Measurements from ENCODE around the gene SECISBP2. TPM values are rescaled to one million over a fixed set of nuclear protein-coding genes. Genes with fewer than 3 reads are reported as not detected.

SECISBP2 gene
- total and polyA plus RNA-seq, 11 donors = 13.0 to 27.5 (median 15.5) TPM

- H3K9me3 ChIP-seq = no peaks in the 10 kb centered on the region
- TF ChIP-seq, protein P1, sequence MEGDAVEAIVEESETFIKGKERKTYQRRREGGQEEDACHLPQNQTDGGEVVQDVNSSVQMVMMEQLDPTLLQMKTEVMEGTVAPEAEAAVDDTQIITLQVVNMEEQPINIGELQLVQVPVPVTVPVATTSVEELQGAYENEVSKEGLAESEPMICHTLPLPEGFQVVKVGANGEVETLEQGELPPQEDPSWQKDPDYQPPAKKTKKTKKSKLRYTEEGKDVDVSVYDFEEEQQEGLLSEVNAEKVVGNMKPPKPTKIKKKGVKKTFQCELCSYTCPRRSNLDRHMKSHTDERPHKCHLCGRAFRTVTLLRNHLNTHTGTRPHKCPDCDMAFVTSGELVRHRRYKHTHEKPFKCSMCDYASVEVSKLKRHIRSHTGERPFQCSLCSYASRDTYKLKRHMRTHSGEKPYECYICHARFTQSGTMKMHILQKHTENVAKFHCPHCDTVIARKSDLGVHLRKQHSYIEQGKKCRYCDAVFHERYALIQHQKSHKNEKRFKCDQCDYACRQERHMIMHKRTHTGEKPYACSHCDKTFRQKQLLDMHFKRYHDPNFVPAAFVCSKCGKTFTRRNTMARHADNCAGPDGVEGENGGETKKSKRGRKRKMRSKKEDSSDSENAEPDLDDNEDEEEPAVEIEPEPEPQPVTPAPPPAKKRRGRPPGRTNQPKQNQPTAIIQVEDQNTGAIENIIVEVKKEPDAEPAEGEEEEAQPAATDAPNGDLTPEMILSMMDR (IDR thresholded peaks at IDR 0.05) = no peak
- no peak for TF ChIP-seq POLR2A (IDR thresholded peaks at IDR 0.05)
- DNase-seq (no peak), ATAC-seq (no peak)
- H3K4me1 ChIP-seq = peaks cover 0 to 11% (median 0%) of the 10 kb centered on the region in 12 donors
- peaks cover 0 to 87% (median 2%) of the 10 kb centered on the region in 9 donors for H3K36me3 ChIP-seq
- H3K4me3 ChIP-seq = no peak overlapping the region
- no peak overlapping the region for H3K27ac ChIP-seq
- intact Hi-C loops (cut with DNase I) = loop anchor here in 4 of 10 donors (10.0 kb wide), 3 partner anchors 64 to 174 kb away; no protein-coding TSS in a partner anchor
- WGBS, 4 donors = 96 to 100% (median 97%) methylated on average over 3 to 4 of the region's 4 CpGs
- no peaks in the 10 kb centered on the region for H3K27me3 ChIP-seq
Observed at GRCh38 chr9:89381308-89381609, 63.0 kb downstream of the SECISBP2 start.

GRCh38 chr9:89382026-89382986 is 64.0 kb downstream of the SECISBP2 start:
- no peak for ATAC-seq
- intact Hi-C loops (cut with DNase I) = loop anchor here in 4 of 10 donors (10.0 kb wide), 3 partner anchors 62 to 172 kb away; no protein-coding TSS in a partner anchor
- WGBS, 4 donors = 81 to 89% (median 88%) methylated on average over 25 to 27 of the region's 27 CpGs
- peaks cover 0 to 15% (median 0%) of the 10 kb centered on the region in 12 donors for H3K4me1 ChIP-seq
- H3K9me3 ChIP-seq = no peaks in the 10 kb centered on the region
- H3K36me3 ChIP-seq = peaks cover 0 to 89% (median 0%) of the 10 kb centered on the region in 9 donors
- no peak overlapping the region for H3K27ac ChIP-seq
- TF ChIP-seq, protein P1 (IDR thresholded peaks at IDR 0.05) = no peak
- TF ChIP-seq POLR2A (IDR thresholded peaks at IDR 0.05) = no peak
- no peak for DNase-seq
- no peak overlapping the region for H3K4me3 ChIP-seq
- H3K27me3 ChIP-seq = no peaks in the 10 kb centered on the region

DNA sequence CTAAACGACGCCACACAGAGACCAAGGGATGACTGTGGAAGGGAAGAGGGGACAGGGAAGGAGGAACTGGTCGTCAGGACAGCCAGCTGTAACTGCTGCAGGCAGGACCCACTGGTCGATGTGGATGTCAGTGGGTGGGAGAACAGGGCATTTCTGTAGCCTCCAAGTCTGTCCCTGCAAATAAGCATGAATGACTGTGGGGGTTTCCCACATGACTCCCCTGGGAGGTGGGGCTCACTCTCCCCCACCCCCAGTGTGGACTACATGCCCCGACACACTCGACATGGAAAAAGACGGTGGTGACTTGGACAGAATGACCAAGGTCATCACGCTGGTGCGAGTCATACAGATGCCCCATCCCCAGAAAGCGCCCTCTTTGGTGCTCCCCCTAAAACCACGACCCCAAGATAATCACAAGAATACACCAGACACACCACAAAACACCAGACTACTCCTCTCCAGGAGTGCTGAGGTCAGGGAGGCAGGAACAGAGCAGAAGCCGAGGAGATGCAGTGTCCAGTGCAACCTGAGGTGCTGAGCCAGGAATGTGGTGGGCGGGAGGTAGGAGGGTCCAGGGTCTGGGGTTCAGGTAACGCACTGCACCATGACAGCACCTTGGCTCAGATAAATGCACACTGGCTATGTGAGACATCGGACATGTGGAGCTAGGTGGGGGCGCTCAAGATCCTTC is 64.9 kb downstream of the SECISBP2 start:
- peaks cover 0 to 88% (median 0%) of the 10 kb centered on the region in 9 donors for H3K36me3 ChIP-seq
- no peak overlapping the region for H3K27ac ChIP-seq

More for the DNA sequence above, 64.9 kb downstream of the SECISBP2 start:
- no peaks in the 10 kb centered on the region for H3K9me3 ChIP-seq
- intact Hi-C loops (cut with DNase I) = loop anchor here in 4 of 10 donors (10.0 kb wide), 3 partner anchors 62 to 172 kb away; no protein-coding TSS in a partner anchor
- H3K4me1 ChIP-seq = peaks cover 0 to 24% (median 2%) of the 10 kb centered on the region in 12 donors
- ATAC-seq (no peak), DNase-seq (no peak)
- no peak overlapping the region for H3K4me3 ChIP-seq
- 86 to 88% (median 88%) methylated on average over 16 of the region's 16 CpGs for WGBS, 4 donors
- H3K27me3 ChIP-seq = no peaks in the 10 kb centered on the region
- TF ChIP-seq POLR2A (IDR thresholded peaks at IDR 0.05) = no peak
- TF ChIP-seq, protein P1 (IDR thresholded peaks at IDR 0.05) = no peak

All from heart left ventricle (tissue), 16 donors.